Left ventricle myocardium inferior (tissue), 1 donor: ENCODE measurements around the gene SGSM1. TPM values are rescaled to one million over a fixed set of nuclear protein-coding genes. Genes with fewer than 3 reads are reported as not detected.
A peak's percentile ranks its signal among the peaks of the same experiment; 100 is the strongest.

Source experiments
- DNase-seq: peaks from one replicate; pipeline ENCODE4 v3.0.0-alpha.2; 2020
- H3K27ac ChIP-seq: fragments of 200-600 bp; replicated peaks from 2 replicates; pipeline ENCODE4 v1.8.0; 2021
- H3K27me3 ChIP-seq: fragments of 200-600 bp; 2 replicates; pipeline ENCODE4 v1.8.0; 2021; ENCODE audit warnings: low read depth
- H3K36me3 ChIP-seq: fragments of 200-600 bp; 2 replicates; pipeline ENCODE4 v1.8.0; 2021
- H3K4me1 ChIP-seq: fragments of 200-600 bp; 2 replicates; pipeline ENCODE4 v1.8.0; 2021
- H3K4me3 ChIP-seq: fragments of 200-600 bp; 2 replicates; pipeline ENCODE4 v1.8.0; 2021; ENCODE audit warnings: mild to moderate bottlenecking, moderate library complexity
- H3K9me3 ChIP-seq: fragments of 200-600 bp; replicated peaks from 2 replicates; pipeline ENCODE4 v1.8.0; 2021
- CTCF ChIP-seq: fragments of 200-600 bp; IDR thresholded peaks from 2 replicates; pipeline ENCODE4 v1.8.0; 2021; ENCODE audit warnings: antibody characterized with exemption, mild to moderate bottlenecking, borderline replicate concordance
- intact Hi-C: fragments of 100-400 bp; cut with micrococcal nuclease; formaldehyde crosslinking; loops from one replicate; pipeline ENCODE4 v1.11.0; 2022
- total RNA-seq: library from RNA; stranded (reverse); fragmentation: NEBNext Ultra II Directional; extraction: Animal tissue kit (Norgen Biotek cat#: 25700); gene quantifications from one replicate; pipeline ENCODE4 v1.2.1, GENCODE V29; 2021
- donor health status: DM: no; HTN: yes; CAD: no; lungs with severe emphysema.

The SGSM1 gene
- total RNA-seq, 1 donor from 2014 or later, result 8.8 TPM

- no peak for DNase-seq
- no peak for TF ChIP-seq CTCF
- H3K36me3 ChIP-seq, result no peaks in the 10 kb centered on the region
- H3K4me1 ChIP-seq, result peaks cover 40% of the 10 kb centered on the region
- intact Hi-C loops, result no loop called here
- no peak overlapping the region for H3K4me3 ChIP-seq
- H3K27me3 ChIP-seq, result no peaks in the 10 kb centered on the region
- H3K27ac ChIP-seq, result peak overlapping the region; percentile 85
- peaks cover 15% of the 10 kb centered on the region for H3K9me3 ChIP-seq
These were observed 13.5 kb downstream of the SGSM1 start for GRCh38 chr22:24819487-24819886.

GRCh38 chr22:24819911-24820461 lies 14.0 kb downstream of the SGSM1 start:
- Histone ChIP-seq H3K4me3 (peak overlapping the region; percentile 17), H3K4me1 (peaks cover 42% of the 10 kb centered on the region), H3K27me3 (no peaks in the 10 kb centered on the region), H3K9me3 (peaks cover 15% of the 10 kb centered on the region), H3K27ac (peak overlapping the region; percentile 85), H3K36me3 (no peaks in the 10 kb centered on the region)
- intact Hi-C loops, result no loop called here
- DNase-seq, result peak; percentile 74
- no peak for TF ChIP-seq CTCF

GRCh38 chr22:24822471-24822870 lies 16.5 kb downstream of the SGSM1 start:
- H3K4me3 ChIP-seq, result no peak overlapping the region
- no peaks in the 10 kb centered on the region for H3K9me3 ChIP-seq
- H3K36me3 ChIP-seq, result no peaks in the 10 kb centered on the region
- no peak for TF ChIP-seq CTCF
- H3K4me1 ChIP-seq, result peaks cover 44% of the 10 kb centered on the region
- no peak for DNase-seq
- H3K27ac ChIP-seq, result no peak overlapping the region
- intact Hi-C loops, result no loop called here
- H3K27me3 ChIP-seq, result no peaks in the 10 kb centered on the region

GRCh38 chr22:24823787-24824186 lies 17.8 kb downstream of the SGSM1 start:
- H3K4me1 ChIP-seq, result peaks cover 44% of the 10 kb centered on the region
- no peak overlapping the region for H3K27ac ChIP-seq
- no peaks in the 10 kb centered on the region for H3K9me3 ChIP-seq
- H3K27me3 ChIP-seq, result no peaks in the 10 kb centered on the region
- intact Hi-C loops, result no loop called here
- TF ChIP-seq CTCF, result no peak
- H3K4me3 ChIP-seq, result no peak overlapping the region
- H3K36me3 ChIP-seq, result no peaks in the 10 kb centered on the region
- DNase-seq, result no peak

- DNase-seq, result no peak
- intact Hi-C loops, result no loop called here
- no peak for TF ChIP-seq CTCF
- Histone ChIP-seq H3K9me3 (no peaks in the 10 kb centered on the region), H3K27ac (no peak overlapping the region), H3K4me3 (no peak overlapping the region), H3K27me3 (no peaks in the 10 kb centered on the region), H3K4me1 (peaks cover 43% of the 10 kb centered on the region), H3K36me3 (no peaks in the 10 kb centered on the region)
These were observed 18.2 kb downstream of the SGSM1 start for GRCh38 chr22:24824250-24824649.
